GM12878 (cell line): ENCODE measurements around the gene RAB11A. TPM values are rescaled to one million over a fixed set of nuclear protein-coding genes. Genes with fewer than 3 reads are reported as not detected.

ENCODE experiments used
- ATAC-seq: fragments of 200-7000 bp; cut with Tn5 transposase; 3 replicates; pipeline ENCODE4 v1.9.1; 2020; ENCODE audit warnings: mild to moderate bottlenecking, moderate library complexity
- BruUV-seq: library from RNA; stranded (reverse); fragments of 400-500 nt; replicated peaks from 2 replicates; lab custom pipeline; 2021; lab: Mats Ljungman, UMichigan
- CTCF ChIA-PET: fragments of 300-600 bp; sonication (Branson Sonifier 250); formaldehyde crosslinking; extraction: SDS; loops from one replicate; lab custom pipeline; 2021; ENCODE audit warnings: inconsistent platforms; lab: Yijun Ruan, JAX
- POLR2A ChIA-PET: fragments of 350-600 bp; formaldehyde crosslinking; extraction: SDS; loops from one replicate; lab custom pipeline; 2021; ENCODE audit warnings: inconsistent platforms; lab: Charles Lee
- RAD21 ChIA-PET: fragments of 300-600 bp; sonication (Branson Sonifier 250); formaldehyde crosslinking; loops from one replicate; lab custom pipeline; 2023; ENCODE audit warnings: antibody characterized with exemption; ENCODE audit not compliant: unreplicated experiment; lab: Charles Lee
- SMC1A ChIA-PET: fragments of 300-600 bp; sonication (Branson Sonifier 250); formaldehyde crosslinking; loops from one replicate; lab custom pipeline; 2023; ENCODE audit not compliant: unreplicated experiment, uncharacterized antibody; lab: Charles Lee
- DNase-seq: peaks from one replicate; pipeline ENCODE4 v3.0.0-alpha.2; 2011; ENCODE audit warnings: low read depth, low spot score
- FAIRE-seq: peaks from 3 replicates; lab custom pipeline; 2011; peaks lifted over from hg19 to GRCh38; lab: Jason Lieb, UNC
- H2AFZ ChIP-seq: 2 replicates; pipeline ENCODE4 v1.6.0; 2011; ENCODE audit warnings: low read depth, low read length, control low read depth; ENCODE audit not compliant: control insufficient read depth
- H3K27ac ChIP-seq: 2 replicates; pipeline ENCODE4 v1.5.1; 2011; ENCODE audit warnings: control low read depth; ENCODE audit not compliant: control insufficient read depth, insufficient read depth
- H3K27me3 ChIP-seq, 2 experiments: replicated peaks in 1 of 2; 2 replicates each; pipeline versions ENCODE4 v1.6.0 to v1.6.1; 2011; ENCODE audit warnings: low read length in 1 of 2; ENCODE audit not compliant: control insufficient read depth in 2 of 2, insufficient read depth in 2 of 2
- H3K36me3 ChIP-seq, 2 experiments: 2 replicates each; pipeline ENCODE4 v1.5.1; 2011; ENCODE audit warnings: low read length in 1 of 2; ENCODE audit not compliant: control insufficient read depth in 2 of 2, insufficient read depth in 2 of 2
- H3K4me1 ChIP-seq: 2 replicates; pipeline ENCODE4 v1.6.1; 2011; ENCODE audit warnings: mild to moderate bottlenecking, low read length, moderate library complexity, mixed read lengths; ENCODE audit not compliant: control insufficient read depth, insufficient read depth
- H3K4me2 ChIP-seq: 2 replicates; pipeline ENCODE4 v1.6.0; 2011; ENCODE audit warnings: control low read depth; ENCODE audit not compliant: control insufficient read depth, insufficient read depth
- H3K4me3 ChIP-seq: fragments of 200-600 bp; sonication (generic); 2 replicates; pipeline ENCODE4 v1.5.1; 2016
- H3K79me2 ChIP-seq: 2 replicates; pipeline ENCODE4 v1.6.0; 2011; ENCODE audit warnings: low read length; ENCODE audit not compliant: control insufficient read depth, insufficient read depth
- H3K9ac ChIP-seq: 2 replicates; pipeline ENCODE4 v1.8.0; 2011; ENCODE audit warnings: low read length, control low read depth, mixed read lengths; ENCODE audit not compliant: control insufficient read depth, insufficient read depth
- H3K9me3 ChIP-seq: replicated peaks from 3 replicates; pipeline ENCODE4 v1.5.1; 2011; ENCODE audit warnings: mild to moderate bottlenecking, low read length; ENCODE audit not compliant: control insufficient read depth, insufficient read depth
- H4K20me1 ChIP-seq: 2 replicates; pipeline ENCODE4 v1.6.0; 2011; ENCODE audit not compliant: control insufficient read depth, insufficient read depth
- EP300 ChIP-seq, 2 experiments: fragments of 150-350 bp in 1 of 2; IDR thresholded peaks; 2 replicates each; pipeline ENCODE4 v1.6.1; 2011 to 2012; ENCODE audit warnings: low read depth in 2 of 2, low read length in 2 of 2, borderline replicate concordance in 1 of 2, improper control_type of control experiment in 1 of 2, inconsistent platforms in 1 of 2; ENCODE audit not compliant: control insufficient read depth in 1 of 2
- FOS ChIP-seq: IDR thresholded peaks from 3 replicates; pipeline ENCODE4 v1.6.1; 2011; ENCODE audit warnings: borderline replicate concordance; ENCODE audit not compliant: insufficient read length; ENCODE audit errors: extremely low read depth
- KDM1A ChIP-seq: fragments of 200-600 bp; sonication (generic); IDR thresholded peaks from 2 replicates; pipeline ENCODE4 v1.6.1; 2016; ENCODE audit warnings: borderline replicate concordance
- MTA2 ChIP-seq: fragments of 450-650 bp; IDR thresholded peaks from 2 replicates; pipeline ENCODE4 v1.6.1; 2016; ENCODE audit warnings: low read depth, mild to moderate bottlenecking, moderate library complexity
- MTA3 ChIP-seq: IDR thresholded peaks from 2 replicates; pipeline ENCODE4 v1.6.1; 2012; ENCODE audit warnings: low read length, inconsistent platforms, borderline replicate concordance
- NFXL1 ChIP-seq: fragments of 450-650 bp; IDR thresholded peaks from 2 replicates; pipeline ENCODE4 v1.6.1; 2017; ENCODE audit warnings: antibody characterized with exemption, mild to moderate bottlenecking, borderline replicate concordance
- NFYB ChIP-seq: IDR thresholded peaks from 2 replicates; pipeline ENCODE4 v1.6.1; 2011; ENCODE audit warnings: low read depth, mild to moderate bottlenecking, low read length, improper control_type of control experiment, moderate library complexity; ENCODE audit not compliant: insufficient read depth
- POLR2A ChIP-seq: IDR thresholded peaks from 2 replicates; pipeline ENCODE4 v1.6.1; 2011; ENCODE audit warnings: low read depth, mild to moderate bottlenecking, low read length
- STAT3 ChIP-seq: IDR thresholded peaks from 2 replicates; pipeline ENCODE4 v1.6.1; 2011; ENCODE audit warnings: low read depth, low read length, improper control_type of control experiment
- YY1 ChIP-seq: IDR thresholded peaks from 2 replicates; pipeline ENCODE4 v1.6.1; 2011; ENCODE audit warnings: low read depth, mild to moderate bottlenecking, low read length
- WGBS: methylation state at CpG from one replicate; pipeline ENCODE4 v1.1.6; 2016; ENCODE audit warnings: low lambda C conversion rate; ENCODE audit not compliant: insufficient replicate concordance, insufficient coverage; ENCODE audit errors: missing lambda C conversion rate; 5-methylcytosine and 5-hydroxymethylcytosine counted together
- in situ Hi-C: fragments of 300-500 bp; cut with MboI; formaldehyde crosslinking; loops from 9 replicates; pipeline ENCODE4 v1.14.3; 2018; ENCODE audit warnings: mixed read lengths
- intact Hi-C: fragments of 100-400 bp; cut with micrococcal nuclease; formaldehyde crosslinking; loops from one replicate; pipeline ENCODE4 v1.14.2; 2022; ENCODE audit not compliant: unreplicated experiment
- polyA plus RNA-seq, 11 experiments: library from polyadenylated mRNA; depleted of rRNA in 4 of 11; unstranded in 6 of 11; stranded (reverse) in 5 of 11; fragments of >200 nt; fragmentation: Nextera tagmentation in 4 of 11; fragmentation: Illumina TruSeq in 1 of 11; extraction: Ambion mirVana in 4 of 11; extraction: Trizol in 1 of 11; gene quantifications; 1 replicate in 1 of 11; 2 replicates in 10 of 11; pipeline versions ENCODE4 v1.2.1 to v1.2.3, GENCODE V29; 2011 to 2016; ENCODE audit warnings: inconsistent platforms in 2 of 11, missing spikeins in 2 of 11, low read depth in 1 of 11
- total RNA-seq, 4 experiments: library from RNA; depleted of rRNA in 3 of 4; stranded (reverse); fragments of >200 nt in 3 of 4; fragmentation: Illumina TruSeq in 1 of 4; extraction: Trizol in 1 of 4; gene quantifications; 2 replicates each; pipeline versions ENCODE4 v1.2.1 to v1.2.3, GENCODE V29; 2013 to 2021
- TF ChIP-seq, protein P1 (sequence below): fragments of 450-650 bp; IDR thresholded peaks from 2 replicates; pipeline ENCODE4 v1.6.1; 2017; ENCODE audit warnings: borderline replicate concordance
- TF ChIP-seq, protein P2 (sequence below): fragments of 450-650 bp; IDR thresholded peaks from 2 replicates; pipeline ENCODE4 v1.6.1; 2018; ENCODE audit warnings: mild to moderate bottlenecking, low read depth, moderate library complexity; ENCODE audit not compliant: partially characterized antibody
- TF ChIP-seq, protein P3 (sequence below): fragments of 450-650 bp; IDR thresholded peaks from 2 replicates; pipeline ENCODE4 v1.6.1; 2014; ENCODE audit warnings: mild to moderate bottlenecking

Gene RAB11A
- total and polyA plus RNA-seq, 10 of the 15 experiments (the other 5 are each of a cell fraction or from before 2014, with no cell fraction given), result 128 to 387 (median 224) TPM

DNA sequence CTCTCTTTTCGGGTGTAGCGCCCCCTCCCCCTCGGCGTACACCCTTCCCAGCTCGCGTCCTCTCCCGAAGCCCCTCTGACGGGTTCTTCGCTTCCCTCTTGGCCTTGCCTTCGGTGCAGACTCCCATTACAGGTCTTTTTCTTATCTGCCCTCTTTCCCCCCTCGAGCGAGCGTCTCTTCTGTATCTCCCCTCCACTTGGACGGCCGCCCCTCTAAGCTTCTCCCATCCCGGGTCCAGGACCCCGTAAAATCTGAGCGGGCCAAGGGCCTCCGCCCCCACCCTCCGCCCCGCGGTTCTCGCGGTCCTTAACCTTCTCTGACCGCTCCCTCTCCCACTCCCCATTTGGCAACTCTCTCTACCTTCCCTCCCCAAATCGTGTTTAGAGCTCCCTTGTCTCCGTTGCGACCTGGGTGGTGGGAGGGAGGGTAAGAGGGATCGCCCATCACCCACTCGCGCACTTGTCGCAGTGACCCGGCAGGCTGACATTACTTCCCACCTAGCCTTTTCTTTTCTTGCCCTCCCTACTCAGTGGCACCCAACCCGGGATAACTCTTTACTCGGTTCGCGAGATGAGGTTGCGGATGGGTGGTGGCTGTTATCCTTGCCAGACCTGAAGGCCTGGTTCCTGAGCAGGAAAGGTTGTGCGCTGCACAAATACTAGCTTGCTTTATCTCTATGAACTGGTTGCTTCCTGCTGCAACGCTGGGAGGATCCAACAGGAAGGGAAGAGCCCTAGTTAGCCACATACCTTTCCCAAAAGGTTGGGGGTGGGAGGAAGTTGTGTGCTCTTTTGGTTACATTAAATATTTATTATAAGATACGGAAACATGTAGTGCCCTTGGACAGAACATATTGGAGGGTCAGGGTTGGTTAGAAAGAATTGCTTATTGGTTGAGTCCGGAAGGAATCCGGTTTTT lies 922 bp downstream of the RAB11A start (continued):
- TF ChIP-seq, protein P1, sequence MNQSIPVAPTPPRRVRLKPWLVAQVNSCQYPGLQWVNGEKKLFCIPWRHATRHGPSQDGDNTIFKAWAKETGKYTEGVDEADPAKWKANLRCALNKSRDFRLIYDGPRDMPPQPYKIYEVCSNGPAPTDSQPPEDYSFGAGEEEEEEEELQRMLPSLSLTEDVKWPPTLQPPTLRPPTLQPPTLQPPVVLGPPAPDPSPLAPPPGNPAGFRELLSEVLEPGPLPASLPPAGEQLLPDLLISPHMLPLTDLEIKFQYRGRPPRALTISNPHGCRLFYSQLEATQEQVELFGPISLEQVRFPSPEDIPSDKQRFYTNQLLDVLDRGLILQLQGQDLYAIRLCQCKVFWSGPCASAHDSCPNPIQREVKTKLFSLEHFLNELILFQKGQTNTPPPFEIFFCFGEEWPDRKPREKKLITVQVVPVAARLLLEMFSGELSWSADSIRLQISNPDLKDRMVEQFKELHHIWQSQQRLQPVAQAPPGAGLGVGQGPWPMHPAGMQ, result no peak
- TF ChIP-seq EP300 (IDR thresholded peaks at IDR 0.05; ENCODE audit: borderline replicate concordance in 1 of 2, control insufficient read depth in 1 of 2, low read depth in 2 of 2, low read length in 2 of 2) (no peak), NFXL1 (no peak), POLR2A (peak; percentile 38; the same call in 1 of the 2 replicates), FOS (no peak), MTA2 (no peak), MTA3 (peak; percentile 17; the same call in 1 of the 2 replicates)

DNA sequence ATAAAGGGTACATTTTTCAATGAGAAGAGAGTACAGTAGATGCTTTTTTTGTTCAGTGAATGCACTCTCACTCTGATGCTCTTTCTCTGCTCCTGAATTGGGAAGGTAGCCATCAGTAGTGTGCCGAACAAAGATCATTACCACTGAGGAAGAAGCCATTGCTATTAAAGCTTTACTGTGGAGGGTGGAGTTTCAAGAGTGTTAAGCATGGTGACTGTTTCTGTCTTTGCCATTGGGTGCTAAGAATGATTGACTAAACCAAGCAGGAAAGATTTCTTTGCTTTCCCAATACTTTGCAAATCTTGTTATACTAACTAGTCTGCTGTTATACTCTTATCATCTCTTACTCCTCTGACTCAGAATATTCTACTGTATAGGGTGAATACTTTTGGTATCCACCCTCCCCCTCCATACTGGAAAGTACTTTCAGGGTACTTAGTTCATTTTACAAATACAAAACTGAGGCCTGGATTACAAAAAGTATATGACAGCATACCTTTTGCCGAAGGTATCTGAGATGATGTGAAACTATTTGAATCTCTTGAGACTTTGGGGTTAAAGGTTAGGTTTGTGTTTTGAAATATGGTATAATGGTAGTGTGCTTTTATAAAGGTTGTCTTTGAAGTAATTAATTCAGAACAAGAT lies 1.7 kb downstream of the RAB11A start:
- TSS peak; percentile 56 for BruUV-seq
- peak; percentile 63 for ATAC-seq
- Histone ChIP-seq H4K20me1 (no peaks in the 10 kb centered on the region), H3K9ac (peak overlapping the region; percentile 87), H3K4me3 (peak overlapping the region; percentile 71), H3K36me3 (peaks cover 0 to 9% of the 10 kb centered on the region in 2 experiments; a peak in 2 of 4 replicates), H3K27me3 (no peaks in the 10 kb centered on the region), H3K27ac (peak overlapping the region; percentile 80), H2AFZ (peak overlapping the region; percentile 20), H3K4me1 (no peaks in the 10 kb centered on the region), H3K4me2 (peak overlapping the region; percentile 87), H3K9me3 (no peaks in the 10 kb centered on the region), H3K79me2 (peaks cover 63% of the 10 kb centered on the region)
- FAIRE-seq, result no peak
- ChIA-PET RAD21 (interaction anchor here (0.9 to 4.0 kb wide), 12 partner anchors 31 to 423 kb away, joined by 3 to 34 read pairs (median 4); partner anchors contain the start of gene DENND4A), POLR2A (interaction anchor here (0.7 to 2.9 kb wide), 9 partner anchors 8 to 423 kb away, joined by 3 to 19 read pairs (median 3); no protein-coding TSS in a partner anchor), SMC1A (interaction anchor here (0.6 to 3.8 kb wide), 11 partner anchors 12 to 423 kb away, joined by 3 to 17 read pairs (median 4); partner anchors contain the start of genes DIS3L and INTS14), CTCF (interaction anchor here (0.8 to 5.4 kb wide), 9 partner anchors 11 to 232 kb away, joined by 3 to 38 read pairs (median 3); no protein-coding TSS in a partner anchor)
- intact Hi-C loops (loop anchor here (5.0 kb wide), 1 partner anchor 79 kb away; the partner anchor contains the start of gene DENND4A), in situ Hi-C loops (no loop called here)
- WGBS, result 0% methylated on average over 2 of the region's 2 CpGs
- DNase-seq, result no peak
- TF ChIP-seq STAT3 (no peak), NFYB (0 out of 2 replicates have a peak, but pooled peaks have one; percentile 44), KDM1A (no peak), YY1 (peak; percentile 85)
- TF ChIP-seq, protein P2, sequence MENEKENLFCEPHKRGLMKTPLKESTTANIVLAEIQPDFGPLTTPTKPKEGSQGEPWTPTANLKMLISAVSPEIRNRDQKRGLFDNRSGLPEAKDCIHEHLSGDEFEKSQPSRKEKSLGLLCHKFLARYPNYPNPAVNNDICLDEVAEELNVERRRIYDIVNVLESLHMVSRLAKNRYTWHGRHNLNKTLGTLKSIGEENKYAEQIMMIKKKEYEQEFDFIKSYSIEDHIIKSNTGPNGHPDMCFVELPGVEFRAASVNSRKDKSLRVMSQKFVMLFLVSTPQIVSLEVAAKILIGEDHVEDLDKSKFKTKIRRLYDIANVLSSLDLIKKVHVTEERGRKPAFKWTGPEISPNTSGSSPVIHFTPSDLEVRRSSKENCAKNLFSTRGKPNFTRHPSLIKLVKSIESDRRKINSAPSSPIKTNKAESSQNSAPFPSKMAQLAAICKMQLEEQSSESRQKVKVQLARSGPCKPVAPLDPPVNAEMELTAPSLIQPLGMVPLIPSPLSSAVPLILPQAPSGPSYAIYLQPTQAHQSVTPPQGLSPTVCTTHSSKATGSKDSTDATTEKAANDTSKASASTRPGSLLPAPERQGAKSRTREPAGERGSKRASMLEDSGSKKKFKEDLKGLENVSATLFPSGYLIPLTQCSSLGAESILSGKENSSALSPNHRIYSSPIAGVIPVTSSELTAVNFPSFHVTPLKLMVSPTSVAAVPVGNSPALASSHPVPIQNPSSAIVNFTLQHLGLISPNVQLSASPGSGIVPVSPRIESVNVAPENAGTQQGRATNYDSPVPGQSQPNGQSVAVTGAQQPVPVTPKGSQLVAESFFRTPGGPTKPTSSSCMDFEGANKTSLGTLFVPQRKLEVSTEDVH, result no peak
- TF ChIP-seq, protein P3, sequence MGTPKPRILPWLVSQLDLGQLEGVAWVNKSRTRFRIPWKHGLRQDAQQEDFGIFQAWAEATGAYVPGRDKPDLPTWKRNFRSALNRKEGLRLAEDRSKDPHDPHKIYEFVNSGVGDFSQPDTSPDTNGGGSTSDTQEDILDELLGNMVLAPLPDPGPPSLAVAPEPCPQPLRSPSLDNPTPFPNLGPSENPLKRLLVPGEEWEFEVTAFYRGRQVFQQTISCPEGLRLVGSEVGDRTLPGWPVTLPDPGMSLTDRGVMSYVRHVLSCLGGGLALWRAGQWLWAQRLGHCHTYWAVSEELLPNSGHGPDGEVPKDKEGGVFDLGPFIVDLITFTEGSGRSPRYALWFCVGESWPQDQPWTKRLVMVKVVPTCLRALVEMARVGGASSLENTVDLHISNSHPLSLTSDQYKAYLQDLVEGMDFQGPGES, result no peak
